HG02970 (cell line): ENCODE data around the gene MPST.

ENCODE experiments used
- ATAC-seq: cut with Tn5 transposase; IDR thresholded peaks from one replicate; pipeline ENCODE4 v1.9.1; 2021; ENCODE audit warnings: mild to moderate bottlenecking, moderate library complexity, moderate number of reproducible peaks; ENCODE audit not compliant: unreplicated experiment, low FRiP score

Gene MPST

DNA sequence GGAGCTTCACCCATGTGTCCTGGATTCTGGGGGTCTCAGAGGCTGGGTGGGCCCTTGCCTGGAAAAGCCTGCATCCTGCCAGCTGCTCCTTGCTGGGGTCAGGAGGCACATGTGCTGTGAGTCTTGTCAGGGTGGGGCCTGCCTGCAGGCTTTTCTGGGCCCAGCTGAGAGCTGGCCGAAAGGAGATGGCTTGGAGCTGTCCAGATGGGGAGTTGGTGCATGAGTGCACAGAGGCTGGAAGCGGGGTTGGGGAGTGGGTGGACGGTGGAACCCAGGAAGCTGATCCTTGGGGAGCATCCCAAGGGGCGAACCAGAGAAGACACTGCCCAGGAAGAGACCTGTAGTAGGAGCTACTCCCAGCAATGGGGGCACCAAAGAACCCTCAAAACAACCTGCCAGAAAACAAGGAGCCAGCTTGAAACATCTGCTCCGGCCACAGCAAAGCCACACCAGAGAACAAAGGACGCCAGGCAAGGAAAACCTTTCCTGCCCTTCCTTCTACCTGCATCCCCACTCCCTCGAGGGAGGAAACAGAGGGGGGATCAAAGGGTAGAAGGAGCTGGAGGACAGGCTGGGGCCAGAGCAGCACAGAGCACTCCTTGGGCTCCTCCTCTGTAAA is 23.8 kb downstream of the MPST start:
- ATAC-seq: no peak

DNA sequence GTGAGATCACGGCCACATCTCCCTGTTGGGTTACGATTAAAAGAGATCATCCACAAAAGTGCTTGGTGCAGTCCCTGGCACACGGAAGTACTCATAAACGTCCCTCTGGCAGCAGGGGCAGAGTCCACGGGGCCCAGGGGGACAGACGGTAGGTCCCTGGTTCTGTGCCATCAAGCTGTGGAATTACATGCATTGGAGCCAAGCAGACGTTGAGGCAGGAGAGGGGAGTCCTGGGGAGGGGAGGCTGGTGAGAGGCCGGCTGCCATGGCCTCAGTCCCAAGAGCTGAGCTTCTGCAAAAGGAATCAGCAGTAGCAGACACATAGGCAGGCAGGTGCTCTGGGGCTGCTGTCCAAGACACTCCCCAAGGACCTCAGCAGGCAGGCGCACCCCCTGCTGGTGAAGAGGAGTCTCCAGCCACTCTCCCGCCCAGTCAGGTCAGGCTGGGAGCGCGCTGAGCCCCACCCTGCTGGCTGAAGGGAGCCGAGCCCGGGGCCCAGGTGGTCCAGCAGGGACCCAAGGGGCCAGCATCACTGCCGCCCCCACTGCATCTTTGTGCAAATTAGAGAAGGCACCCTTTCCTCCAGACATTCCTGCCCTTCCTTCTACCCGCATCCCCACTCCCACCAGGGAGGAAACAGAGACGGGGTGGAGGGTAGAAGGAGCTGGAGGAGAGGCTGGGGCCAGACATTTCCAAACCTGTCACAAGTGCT is 24.4 kb downstream of the MPST start:
- ATAC-seq: no peak

DNA sequence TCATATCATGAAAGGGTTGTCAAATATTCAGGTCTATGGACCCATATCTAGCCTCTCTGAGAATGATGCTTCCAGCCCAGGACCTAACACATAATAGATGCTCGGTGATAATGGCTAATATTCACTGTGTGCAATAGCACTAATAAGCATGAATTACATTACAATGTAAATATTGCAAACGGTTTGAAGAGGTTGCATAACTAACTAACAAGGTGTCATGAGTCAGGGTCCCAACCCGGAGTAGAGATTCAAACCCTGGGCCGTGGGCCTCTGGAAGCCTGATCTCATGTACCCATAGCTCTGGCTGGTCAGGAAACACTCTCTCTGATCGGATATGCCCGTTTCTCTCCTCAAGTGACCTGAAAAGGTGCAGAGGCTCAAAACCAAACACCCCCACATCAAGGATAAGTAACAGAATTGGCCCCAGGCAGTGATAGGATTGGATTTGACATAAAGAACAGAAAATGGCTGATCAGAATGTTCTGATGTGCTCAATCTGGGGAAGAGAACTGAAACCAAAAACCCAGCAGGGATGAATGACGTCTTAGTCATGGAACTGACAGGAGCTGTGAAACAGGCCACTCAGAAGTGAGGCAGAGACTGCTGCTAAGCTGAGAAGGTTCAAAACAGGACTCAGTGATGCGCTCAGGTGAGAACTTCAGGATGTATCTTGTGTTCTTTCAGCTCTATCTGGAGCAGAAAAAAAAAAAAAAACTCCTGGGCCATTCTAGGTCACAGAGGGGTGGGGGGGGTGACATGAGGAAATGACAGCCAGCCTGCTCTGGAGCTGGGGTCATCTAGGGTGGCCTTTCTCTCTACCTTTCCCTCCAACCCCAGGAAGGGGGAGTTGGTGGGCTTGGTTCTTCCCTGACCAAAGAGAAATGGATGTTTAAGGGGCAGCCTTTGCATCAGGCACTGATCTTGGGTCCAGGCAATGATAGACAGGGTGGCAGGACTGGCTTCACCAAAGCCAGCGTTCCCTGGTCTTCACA is 25.4 kb downstream of the MPST start:
- no peak for ATAC-seq

GRCh38 chr22:37045958-37046357 is 26.4 kb downstream of the MPST start:
- no peak for ATAC-seq

- no peak for ATAC-seq
Observed at GRCh38 chr22:37046589-37046988, 27.0 kb downstream of the MPST start.

GRCh38 chr22:37047006-37047405 is 27.5 kb downstream of the MPST start:
- ATAC-seq: no peak

GRCh38 chr22:37048133-37048532 is 28.6 kb downstream of the MPST start:
- no peak for ATAC-seq

DNA sequence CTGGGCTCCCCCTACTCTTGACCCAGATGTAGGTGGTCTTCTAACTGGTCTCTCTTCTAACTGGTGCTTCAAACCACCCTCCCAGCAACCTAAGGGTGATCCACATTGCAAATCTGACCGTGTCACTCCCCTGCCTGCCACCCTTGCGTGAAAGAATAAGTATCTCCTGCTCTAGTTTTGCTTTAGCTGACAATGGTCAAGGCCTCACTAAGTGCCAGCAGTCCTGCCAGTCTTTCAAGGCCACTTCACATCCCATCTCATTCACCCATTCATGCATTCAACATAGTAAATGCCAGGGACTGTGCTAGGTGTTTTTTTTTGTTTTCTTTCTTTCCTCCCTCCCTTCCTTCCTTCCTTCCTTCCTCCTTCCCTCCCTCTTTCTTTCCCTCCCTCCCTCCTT is 29.7 kb downstream of the MPST start:
- no peak for ATAC-seq

GRCh38 chr22:37050913-37051312 is 31.4 kb downstream of the MPST start:
- no peak for ATAC-seq

DNA sequence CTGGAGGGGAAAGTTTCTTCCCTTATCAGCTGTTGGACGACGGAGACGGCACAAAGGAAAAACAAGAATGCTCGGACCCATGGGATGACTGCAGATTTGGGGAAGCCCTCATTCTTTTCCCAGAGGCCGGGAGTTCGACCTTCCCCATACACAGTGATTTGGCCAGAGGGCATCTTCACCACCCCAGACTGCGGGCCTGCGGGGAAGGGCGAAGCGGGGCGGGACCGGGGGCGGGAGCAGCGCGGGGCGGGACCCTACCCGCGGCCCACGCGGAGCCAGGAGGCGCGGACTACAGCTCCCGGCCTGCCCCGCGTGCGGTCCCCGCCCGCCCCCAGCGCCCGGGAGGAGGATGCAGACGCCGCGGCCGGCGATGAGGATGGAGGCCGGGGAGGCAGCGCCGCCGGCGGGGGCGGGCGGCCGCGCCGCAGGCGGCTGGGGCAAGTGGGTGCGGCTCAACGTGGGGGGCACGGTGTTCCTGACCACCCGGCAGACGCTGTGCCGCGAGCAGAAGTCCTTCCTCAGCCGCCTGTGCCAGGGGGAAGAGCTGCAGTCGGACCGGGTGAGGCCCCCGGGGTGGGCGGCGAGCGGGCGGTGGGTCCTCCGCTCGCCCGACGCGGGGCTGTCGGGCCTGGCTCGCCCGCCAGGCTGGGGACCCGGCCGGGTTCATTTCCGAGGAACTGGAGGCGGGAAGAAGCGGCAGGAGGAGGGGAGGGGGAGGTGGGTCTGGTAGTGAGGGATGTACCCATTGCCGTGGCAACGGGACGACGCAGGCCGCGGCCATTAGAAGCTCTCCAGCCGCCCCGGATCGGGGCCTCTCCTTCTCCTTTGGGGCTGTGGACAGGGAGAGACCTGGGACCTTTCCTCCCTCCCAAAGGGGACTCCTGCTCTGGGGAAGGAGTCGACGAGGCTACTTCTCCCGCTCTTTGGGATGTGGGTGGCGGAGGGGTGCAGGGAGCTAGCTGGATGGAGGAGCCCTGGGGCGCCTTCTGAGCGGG is 32.1 kb downstream of the MPST start, which contains the start of gene KCTD17:
TSS of gene KCTD17 (plus strand) at position 352 of the 995 bp plus-strand sequence. CDS start at position 371, 19 bp downstream.
- peak; percentile 58 for ATAC-seq

DNA sequence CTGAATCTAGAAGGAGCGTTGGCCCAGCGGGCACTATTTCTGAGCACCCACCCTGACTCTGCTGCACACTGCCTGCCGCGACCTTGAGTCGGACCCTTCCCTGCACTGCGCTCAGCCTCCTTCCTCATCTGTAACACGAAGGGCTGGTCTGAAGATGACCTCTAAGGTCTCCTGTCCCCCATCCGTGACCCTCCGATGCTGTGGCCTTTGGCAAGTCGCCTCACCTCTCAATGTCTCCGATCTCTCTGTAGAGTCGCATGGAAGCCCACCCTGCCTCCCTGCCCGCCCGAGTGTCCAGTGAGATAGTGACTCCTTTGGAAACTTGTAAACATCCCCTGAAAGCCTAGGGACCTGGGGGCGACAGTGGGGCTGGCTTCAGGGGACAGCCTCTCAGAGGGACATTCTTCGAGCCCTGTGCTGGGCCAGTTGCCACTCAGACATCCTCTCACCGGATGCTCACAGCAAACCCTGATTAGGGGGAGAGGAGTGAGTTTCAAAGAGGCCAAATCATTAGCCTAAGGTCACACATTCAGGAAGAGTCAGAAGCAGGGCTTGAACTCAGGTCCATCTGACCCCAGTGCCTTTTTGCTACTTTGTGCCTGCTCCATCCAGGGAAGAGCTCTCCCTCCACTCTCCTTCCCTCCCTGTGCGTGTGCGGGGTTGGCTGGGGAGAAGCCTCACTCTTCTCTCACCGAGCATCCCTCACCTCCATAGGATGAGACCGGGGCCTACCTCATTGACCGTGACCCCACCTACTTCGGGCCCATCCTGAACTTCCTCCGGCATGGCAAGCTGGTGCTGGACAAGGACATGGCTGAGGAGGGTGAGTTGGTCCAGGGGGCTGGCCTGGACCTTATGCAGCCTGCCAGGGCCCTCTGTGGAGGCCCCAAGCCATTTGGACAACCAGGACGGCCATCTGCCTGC is 33.1 kb downstream of the MPST start:
- no peak for ATAC-seq

DNA sequence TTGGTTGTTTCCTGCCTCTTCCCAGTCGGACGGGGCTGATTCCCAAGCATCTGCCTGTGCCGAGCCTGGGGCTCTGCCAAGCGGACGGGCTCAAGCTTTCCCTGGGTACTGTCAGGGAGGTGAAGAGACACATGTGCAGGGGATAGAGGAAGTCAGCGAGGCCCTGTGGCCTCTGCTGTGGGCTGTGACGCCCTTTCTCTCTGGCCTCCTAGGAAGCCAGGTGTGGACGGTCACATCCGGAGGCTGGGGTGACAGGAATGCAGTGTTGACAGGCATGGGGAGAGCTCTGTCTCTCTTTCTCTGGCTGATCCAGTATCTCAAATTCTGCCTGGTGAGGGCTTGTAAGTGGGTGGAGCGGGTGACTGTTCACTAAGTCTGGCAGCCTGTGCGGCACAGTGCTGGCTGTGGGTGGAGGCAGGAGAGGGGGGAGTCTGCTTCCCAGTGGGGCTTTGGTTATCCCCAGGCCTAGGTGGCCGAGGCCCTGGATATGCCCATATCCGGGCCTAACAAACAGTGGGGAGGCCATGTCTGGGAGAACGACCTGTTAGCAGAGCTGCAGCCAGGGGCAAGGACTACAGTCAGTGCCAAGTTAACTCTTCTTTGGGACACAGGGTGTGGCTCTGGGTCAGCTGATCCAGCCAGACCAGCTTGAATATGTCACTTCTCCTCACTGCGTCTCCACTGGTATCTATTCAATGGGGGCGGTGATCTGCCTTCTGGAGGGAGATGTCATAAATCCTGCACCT is 33.9 kb downstream of the MPST start:
- ATAC-seq: no peak

- no peak for ATAC-seq
Observed at GRCh38 chr22:37054056-37054395, 34.5 kb downstream of the MPST start.

GRCh38 chr22:37054600-37055365 is 35.2 kb downstream of the MPST start:
- ATAC-seq: no peak

DNA sequence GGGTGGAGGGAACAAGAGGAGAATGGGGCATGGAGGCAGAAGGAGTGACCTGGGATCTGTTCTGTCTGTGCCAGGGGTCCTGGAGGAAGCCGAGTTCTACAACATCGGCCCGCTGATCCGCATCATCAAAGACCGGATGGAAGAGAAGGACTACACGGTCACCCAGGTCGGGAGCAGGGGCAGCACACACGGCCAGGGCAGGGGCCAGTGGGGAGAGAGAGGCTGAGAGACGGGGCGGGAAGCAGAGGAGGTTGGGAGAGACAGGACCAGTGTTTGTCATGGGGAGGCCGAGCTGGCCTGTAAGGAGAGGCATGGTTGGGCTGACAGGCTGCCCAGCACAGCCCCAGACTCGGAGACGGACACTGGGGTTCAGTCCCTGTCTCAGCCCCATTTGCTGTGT is 36.7 kb downstream of the MPST start:
- no peak for ATAC-seq

- ATAC-seq: no peak
Observed at GRCh38 chr22:37057226-37057625, 37.7 kb downstream of the MPST start.

GRCh38 chr22:37057796-37058510 is 38.4 kb downstream of the MPST start:
- no peak for ATAC-seq
